ENCODE data around the gene TIE1.

GRCh38 chr1:43339584-43340232 lies 38.9 kb downstream of the TIE1 start:
- TF ChIP-seq CTCF (IDR thresholded peaks at IDR 0.05) (no peak), POLR2A (IDR thresholded peaks at IDR 0.05) (no peak)
